Measurements from ENCODE around the gene ZNF837.

GRCh38 chr19:58374200-58374599 lies 6.6 kb downstream of the ZNF837 start:
- TF ChIP-seq POLR2AphosphoS5 (IDR thresholded peaks at IDR 0.05): no peak
- no peak for TF ChIP-seq CTCF (IDR thresholded peaks at IDR 0.05)
- TF ChIP-seq POLR2A (IDR thresholded peaks at IDR 0.05): no peak

Measured in breast epithelium (tissue), 3 donors.